Osteoblast (primary cell): ENCODE data around the gene RBM38. TPM values are rescaled to one million over a fixed set of nuclear protein-coding genes. Genes with fewer than 3 reads are reported as not detected.
"Not testable (repeated sequence)": the region's sequence is repeated elsewhere in the genome, so short reads cannot be mapped to it uniquely, and the experiment has no call there.

ENCODE experiments used
- DNase-seq: peaks from one replicate; pipeline ENCODE4 v3.0.0; 2011; ENCODE audit warnings: low spot score, mixed read lengths; ENCODE audit not compliant: insufficient read length; ENCODE audit errors: missing footprints
- H2AFZ ChIP-seq: 2 replicates; pipeline ENCODE4 v1.6.0; 2011; ENCODE audit warnings: mild to moderate bottlenecking, low read length
- H3K27ac ChIP-seq: 2 replicates; pipeline ENCODE4 v1.5.1; 2011; ENCODE audit warnings: mild to moderate bottlenecking, low read depth, low read length, moderate library complexity
- H3K27me3 ChIP-seq: 2 replicates; pipeline ENCODE4 v1.6.0; 2012; ENCODE audit warnings: mild to moderate bottlenecking, control low read depth, inconsistent platforms, low read length, moderate library complexity; ENCODE audit not compliant: insufficient read depth
- H3K36me3 ChIP-seq: 2 replicates; pipeline ENCODE4 v1.5.1; 2011; ENCODE audit warnings: mild to moderate bottlenecking, low read length, control low read depth, moderate library complexity; ENCODE audit not compliant: insufficient read depth
- H3K4me1 ChIP-seq: 2 replicates; pipeline ENCODE4 v1.5.1; 2011; ENCODE audit warnings: mild to moderate bottlenecking, low read length, control low read depth, moderate library complexity; ENCODE audit not compliant: insufficient read depth
- H3K4me2 ChIP-seq: 2 replicates; pipeline ENCODE4 v1.6.0; 2011; ENCODE audit warnings: mild to moderate bottlenecking, low read length; ENCODE audit not compliant: insufficient read depth
- H3K4me3 ChIP-seq: fragments of 200-600 bp; sonication (generic); 3 replicates; pipeline ENCODE4 v1.5.1; 2012; ENCODE audit warnings: mild to moderate bottlenecking, low read length, inconsistent platforms; ENCODE audit not compliant: insufficient read depth
- H3K79me2 ChIP-seq: 2 replicates; pipeline ENCODE4 v1.6.0; 2012; ENCODE audit warnings: mild to moderate bottlenecking, low read length, control low read depth, inconsistent platforms; ENCODE audit not compliant: insufficient read depth
- H3K9me3 ChIP-seq: 2 replicates; pipeline ENCODE4 v1.5.1; 2011; ENCODE audit warnings: low read depth, low read length, control low read depth
- H4K20me1 ChIP-seq: 2 replicates; pipeline ENCODE4 v1.6.0; 2012; ENCODE audit warnings: mild to moderate bottlenecking, low read length, control low read depth; ENCODE audit not compliant: insufficient read depth
- total RNA-seq: library from RNA; depleted of rRNA; stranded (reverse); fragments of >200 nt; gene quantifications from 2 replicates; pipeline ENCODE4 v1.2.3, GENCODE V29; 2012
- TF ChIP-seq, protein P1 (sequence below): IDR thresholded peaks from 2 replicates; pipeline ENCODE4 v1.5.1; 2011; ENCODE audit warnings: mild to moderate bottlenecking, low read depth, low read length, moderate library complexity; ENCODE audit errors: extremely low read depth

The RBM38 gene
- total RNA-seq, 1 donor: 2.9 TPM

DNA sequence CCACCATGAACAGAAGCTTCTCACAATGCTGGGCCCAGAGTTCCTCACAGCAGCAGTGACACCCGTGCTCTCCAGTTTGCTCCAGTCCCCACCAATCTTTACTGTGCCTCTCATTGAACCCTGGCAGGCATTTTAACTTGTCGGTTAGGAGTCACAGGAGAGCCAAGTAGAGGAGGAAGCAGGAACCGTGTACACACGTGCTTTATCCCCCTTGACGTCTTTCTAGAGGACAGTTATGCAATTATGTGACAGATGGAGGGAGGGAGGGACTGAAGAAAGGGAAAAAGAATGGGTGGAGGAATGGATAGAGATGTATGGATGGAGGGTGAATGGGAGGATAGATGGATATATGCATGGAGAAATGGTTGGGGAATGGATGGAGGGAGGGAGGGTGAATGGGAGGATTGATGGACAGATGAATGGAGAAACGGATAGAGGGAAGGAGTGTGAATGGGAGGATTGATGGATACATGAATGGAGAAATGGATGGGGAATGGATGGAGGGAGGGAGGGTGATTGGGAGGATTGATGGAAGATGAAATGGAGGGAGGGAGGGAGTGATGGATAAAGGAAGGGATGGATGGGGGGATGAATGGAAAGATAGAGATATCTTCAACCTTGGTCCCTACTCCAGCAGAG is 26.0 kb downstream of the RBM38 start:
- DNase-seq: no peak
- Histone ChIP-seq H3K79me2 (no peaks in the 10 kb centered on the region), H3K27me3 (peaks cover 4% of the 10 kb centered on the region), H3K36me3 (no peaks in the 10 kb centered on the region), H2AFZ (no peak overlapping the region), H3K4me2 (no peak overlapping the region), H3K4me3 (no peak overlapping the region), H3K27ac (no peak overlapping the region), H3K9me3 (no peaks in the 10 kb centered on the region), H3K4me1 (no peaks in the 10 kb centered on the region), H4K20me1 (no peaks in the 10 kb centered on the region)
- TF ChIP-seq, protein P1, sequence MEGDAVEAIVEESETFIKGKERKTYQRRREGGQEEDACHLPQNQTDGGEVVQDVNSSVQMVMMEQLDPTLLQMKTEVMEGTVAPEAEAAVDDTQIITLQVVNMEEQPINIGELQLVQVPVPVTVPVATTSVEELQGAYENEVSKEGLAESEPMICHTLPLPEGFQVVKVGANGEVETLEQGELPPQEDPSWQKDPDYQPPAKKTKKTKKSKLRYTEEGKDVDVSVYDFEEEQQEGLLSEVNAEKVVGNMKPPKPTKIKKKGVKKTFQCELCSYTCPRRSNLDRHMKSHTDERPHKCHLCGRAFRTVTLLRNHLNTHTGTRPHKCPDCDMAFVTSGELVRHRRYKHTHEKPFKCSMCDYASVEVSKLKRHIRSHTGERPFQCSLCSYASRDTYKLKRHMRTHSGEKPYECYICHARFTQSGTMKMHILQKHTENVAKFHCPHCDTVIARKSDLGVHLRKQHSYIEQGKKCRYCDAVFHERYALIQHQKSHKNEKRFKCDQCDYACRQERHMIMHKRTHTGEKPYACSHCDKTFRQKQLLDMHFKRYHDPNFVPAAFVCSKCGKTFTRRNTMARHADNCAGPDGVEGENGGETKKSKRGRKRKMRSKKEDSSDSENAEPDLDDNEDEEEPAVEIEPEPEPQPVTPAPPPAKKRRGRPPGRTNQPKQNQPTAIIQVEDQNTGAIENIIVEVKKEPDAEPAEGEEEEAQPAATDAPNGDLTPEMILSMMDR: no peak

- H2AFZ ChIP-seq: no peak overlapping the region
- H3K4me1 ChIP-seq: no peaks in the 10 kb centered on the region
- no peaks in the 10 kb centered on the region for H4K20me1 ChIP-seq
- no peaks in the 10 kb centered on the region for H3K9me3 ChIP-seq
- no peak overlapping the region for H3K4me2 ChIP-seq
- no peaks in the 10 kb centered on the region for H3K79me2 ChIP-seq
- no peak for DNase-seq
- TF ChIP-seq, protein P1: no peak
- no peak overlapping the region for H3K27ac ChIP-seq
- H3K27me3 ChIP-seq: peaks cover 4% of the 10 kb centered on the region
- no peaks in the 10 kb centered on the region for H3K36me3 ChIP-seq
- H3K4me3 ChIP-seq: no peak overlapping the region
Measured at GRCh38 chr20:57417830-57418780, 26.9 kb downstream of the RBM38 start.

- H3K9me3 ChIP-seq, H2AFZ ChIP-seq, H4K20me1 ChIP-seq, H3K4me3 ChIP-seq, H3K4me2 ChIP-seq, H3K4me1 ChIP-seq, H3K27me3 ChIP-seq, H3K79me2 ChIP-seq, DNase-seq, H3K36me3 ChIP-seq, H3K27ac ChIP-seq: not testable (repeated sequence)
Measured at GRCh38 chr20:57419479-57419878, 28.3 kb downstream of the RBM38 start.

DNA sequence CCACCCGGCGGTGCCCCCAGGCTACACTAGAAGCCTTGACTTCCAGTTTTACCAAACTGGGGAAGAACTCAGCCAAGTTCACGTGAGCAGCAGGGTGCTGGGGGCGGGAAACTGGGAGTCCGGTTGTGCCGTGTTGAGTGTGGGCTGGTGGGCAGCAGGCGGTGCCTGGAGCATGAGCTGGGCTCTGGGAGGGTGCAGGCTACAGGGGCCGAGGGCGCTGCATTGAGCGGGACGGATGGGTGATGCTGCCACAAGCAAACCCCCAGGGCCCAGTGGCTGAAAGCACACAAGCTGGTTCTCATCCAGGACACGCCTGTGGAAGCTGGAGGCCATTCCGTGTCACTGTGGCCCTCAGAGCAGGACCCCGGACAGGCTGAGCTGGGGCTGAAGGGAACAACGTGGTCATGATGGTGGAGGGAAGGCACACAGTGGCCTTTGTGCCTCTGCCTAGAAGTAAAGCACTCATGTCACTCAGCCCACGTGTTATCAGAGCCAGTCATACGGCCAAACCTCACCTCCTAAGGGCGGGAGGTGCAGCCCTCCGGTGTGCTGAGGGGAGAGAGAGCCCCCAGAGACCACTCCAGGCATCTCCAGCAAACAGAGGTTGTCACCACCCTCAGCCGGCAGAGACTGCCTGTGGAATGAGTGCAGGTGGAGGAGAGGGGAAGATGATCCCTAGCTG is 29.5 kb downstream of the RBM38 start:
- Histone ChIP-seq H3K4me2 (no peak overlapping the region), H3K27me3 (peaks cover 6% of the 10 kb centered on the region), H3K4me1 (no peaks in the 10 kb centered on the region), H3K9me3 (no peaks in the 10 kb centered on the region), H3K79me2 (no peaks in the 10 kb centered on the region), H3K36me3 (no peaks in the 10 kb centered on the region), H4K20me1 (no peaks in the 10 kb centered on the region), H3K27ac (no peak overlapping the region), H2AFZ (no peak overlapping the region), H3K4me3 (no peak overlapping the region)
- TF ChIP-seq, protein P1: no peak
- no peak for DNase-seq
